Endothelial cell of umbilical vein (primary cell): ENCODE data around the gene CCDC106. TPM values are rescaled to one million over a fixed set of nuclear protein-coding genes. Genes with fewer than 3 reads are reported as not detected.

Experiments used
- BruUV-seq: library from RNA; stranded (reverse); fragments of 400-500 nt; replicated peaks from 2 replicates; lab custom pipeline; 2021; lab: Mats Ljungman, UMichigan
- CTCF ChIA-PET: fragments of 300-600, 350-600 bp; sonication (Branson Sonifier 250); formaldehyde crosslinking; loops from one replicate; lab custom pipeline; 2021; ENCODE audit warnings: antibody characterized with exemption, inconsistent platforms; lab: Charles Lee
- POLR2A ChIA-PET: fragments of 300-600, 350-600 bp; sonication (Branson Sonifier 250); formaldehyde crosslinking; loops from one replicate; lab custom pipeline; 2021; ENCODE audit warnings: antibody characterized with exemption, inconsistent platforms; lab: Charles Lee
- DNase-seq: peaks from one replicate; pipeline ENCODE4 v3.0.0-alpha.2; 2011; ENCODE audit warnings: low read depth, low spot score
- FAIRE-seq: peaks from 2 replicates; lab custom pipeline; 2011; peaks lifted over from hg19 to GRCh38; lab: Jason Lieb, UNC
- H2AFZ ChIP-seq: 2 replicates; pipeline ENCODE4 v1.6.0; 2012; ENCODE audit warnings: low read depth, low read length, control low read depth, inconsistent platforms
- H3K27ac ChIP-seq: 2 replicates; pipeline ENCODE4 v1.5.1; 2011; ENCODE audit warnings: low read depth, mild to moderate bottlenecking, control low read depth, low read length, moderate library complexity; ENCODE audit not compliant: insufficient read depth
- H3K27me3 ChIP-seq, 2 experiments: 2 replicates each; pipeline versions ENCODE4 v1.6.0 to v1.6.1; 2011; ENCODE audit warnings: low read length in 2 of 2, mixed read lengths in 1 of 2; ENCODE audit not compliant: control insufficient read depth in 2 of 2, insufficient read depth in 2 of 2
- H3K36me3 ChIP-seq, 2 experiments: 2 replicates in 1 of 2; 3 replicates in 1 of 2; pipeline ENCODE4 v1.5.1; 2011; ENCODE audit warnings: low read length in 2 of 2, mild to moderate bottlenecking in 1 of 2, moderate library complexity in 1 of 2; ENCODE audit not compliant: control insufficient read depth in 2 of 2, insufficient read depth in 2 of 2; ENCODE audit errors: extremely low read depth in 1 of 2
- H3K4me1 ChIP-seq: 3 replicates; pipeline ENCODE4 v1.5.1; 2011; ENCODE audit warnings: mild to moderate bottlenecking, low read length; ENCODE audit not compliant: control insufficient read depth, insufficient read depth; ENCODE audit errors: extremely low read depth
- H3K4me2 ChIP-seq: 2 replicates; pipeline ENCODE4 v1.6.1; 2011; ENCODE audit warnings: low read length, control low read depth, mixed read lengths; ENCODE audit not compliant: insufficient read depth
- H3K4me3 ChIP-seq, 3 experiments: fragments of 200-600 bp in 1 of 3; sonication (generic), shearing (Covaris generic) in 1 of 3; replicated peaks in 1 of 3; 2 replicates each; pipeline ENCODE4 v1.5.1; 2011 to 2016; ENCODE audit warnings: control low read depth in 3 of 3, low read length in 3 of 3, mild to moderate bottlenecking in 2 of 3, inconsistent platforms in 1 of 3, low read depth in 1 of 3, moderate library complexity in 1 of 3; ENCODE audit not compliant: insufficient read depth in 1 of 3
- H3K79me2 ChIP-seq: 2 replicates; pipeline ENCODE4 v1.6.0; 2012; ENCODE audit warnings: low read length, inconsistent platforms; ENCODE audit not compliant: control insufficient read depth, insufficient read depth
- H3K9ac ChIP-seq: replicated peaks from 2 replicates; pipeline ENCODE3; 2011; ENCODE audit warnings: low read length, control low read depth; ENCODE audit not compliant: insufficient read depth; ENCODE audit errors: extremely low read depth
- H3K9me1 ChIP-seq: replicated peaks from 3 replicates; pipeline ENCODE4 v1.6.0; 2011; ENCODE audit warnings: mild to moderate bottlenecking, low read length; ENCODE audit not compliant: control insufficient read depth, insufficient read depth; ENCODE audit errors: extremely low read depth
- H3K9me3 ChIP-seq: replicated peaks from 2 replicates; pipeline ENCODE4 v1.5.1; 2012; ENCODE audit warnings: low read length, inconsistent platforms; ENCODE audit not compliant: control insufficient read depth, insufficient read depth
- H4K20me1 ChIP-seq: replicated peaks from 2 replicates; pipeline ENCODE3; 2011; ENCODE audit warnings: mild to moderate bottlenecking, low read length; ENCODE audit not compliant: control insufficient read depth, insufficient read depth; ENCODE audit errors: extremely low read depth
- EZH2 ChIP-seq: IDR thresholded peaks from 2 replicates; pipeline ENCODE4 v1.6.1; 2012; ENCODE audit warnings: borderline replicate concordance, low read depth, mild to moderate bottlenecking, moderate library complexity, low read length, inconsistent platforms; ENCODE audit not compliant: severe bottlenecking
- FOS ChIP-seq: IDR thresholded peaks from 2 replicates; pipeline ENCODE4 v1.6.1; 2011; ENCODE audit warnings: mild to moderate bottlenecking, low read length, moderate library complexity, borderline replicate concordance; ENCODE audit not compliant: insufficient read depth
- GATA2 ChIP-seq: IDR thresholded peaks from 2 replicates; pipeline ENCODE4 v1.7.0; 2011; ENCODE audit warnings: low read depth, mild to moderate bottlenecking, moderate library complexity, mixed read lengths, low read length; ENCODE audit not compliant: insufficient read length, insufficient read depth
- JUN ChIP-seq: IDR thresholded peaks from 2 replicates; pipeline ENCODE4 v1.6.1; 2011; ENCODE audit warnings: borderline replicate concordance, low read depth; ENCODE audit not compliant: insufficient read length, insufficient read depth
- dilution Hi-C: fragments of 300-500 bp; cut with MboI; formaldehyde crosslinking; loops from one replicate; pipeline ENCODE4 v1.15.0; 2019; ENCODE audit warnings: low sequenced_read_pairs; ENCODE audit not compliant: extremely low pct_ligation_motif_present
- intact Hi-C: fragments of 100-400 bp; cut with micrococcal nuclease; formaldehyde crosslinking; loops from one replicate; pipeline ENCODE4 v1.10.0; 2022
- polyA plus RNA-seq, 4 experiments: library from polyadenylated mRNA; depleted of rRNA in 3 of 4; stranded (reverse) in 3 of 4; unstranded in 1 of 4; fragments of >200 nt; gene quantifications; 2 replicates each; pipeline versions ENCODE4 v1.2.1 to v1.2.3, GENCODE V29; 2011 to 2012; ENCODE audit warnings: missing spikeins in 1 of 4
- total RNA-seq: library from RNA; stranded (reverse); gene quantifications from 2 replicates; pipeline ENCODE4 v1.2.3, GENCODE V29; 2021
- TF ChIP-seq, protein P1 (sequence below), 2 donors: IDR thresholded peaks; 1 replicate in 1 of 2; 2 replicates in 1 of 2; pipeline ENCODE4 v1.5.1; 2011; ENCODE audit warnings: low read length in 2 of 2, mild to moderate bottlenecking in 2 of 2, moderate library complexity in 2 of 2, control low read depth in 1 of 2, inconsistent platforms in 1 of 2, low read depth in 1 of 2; ENCODE audit not compliant: insufficient read depth in 1 of 2; ENCODE audit errors: extremely low read depth in 1 of 2

Gene CCDC106
- total and polyA plus RNA-seq, 2 donors (not counting 3 experiments of a cell fraction or from before 2014, with no cell fraction given) = 11.8 to 12.0 TPM

DNA sequence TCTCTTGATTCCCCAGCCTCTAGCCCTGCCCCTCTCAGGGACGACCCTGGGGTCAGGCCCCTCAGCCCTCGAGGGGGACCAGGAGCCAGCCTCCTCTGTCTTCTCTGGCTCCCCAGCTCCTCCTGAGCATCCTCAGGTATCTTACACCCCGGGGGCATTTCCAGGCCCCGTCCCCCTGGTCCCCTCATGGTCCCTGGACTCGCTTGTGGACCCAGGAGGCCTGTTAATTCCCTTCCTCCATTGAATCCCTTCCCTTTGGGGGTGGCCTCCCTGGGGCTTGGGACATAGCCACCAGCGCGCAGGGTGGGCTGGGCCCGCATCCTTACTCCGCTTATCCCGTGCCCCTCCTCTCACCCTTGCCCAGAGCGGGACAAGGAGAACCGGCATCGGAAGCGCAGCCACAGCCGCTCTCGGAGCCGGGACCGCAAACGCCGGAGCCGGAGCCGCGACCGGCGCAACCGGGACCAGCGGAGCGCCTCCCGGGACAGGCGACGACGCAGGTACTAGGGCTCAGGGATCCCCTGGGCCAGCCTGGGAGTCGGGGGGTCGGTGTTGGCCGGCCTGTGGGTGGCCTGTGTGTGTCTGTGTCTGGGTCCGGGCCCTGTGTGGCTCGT lies 10.9 kb downstream of the CCDC106 start:
- FAIRE-seq (no peak), DNase-seq (no peak)
- POLR2A ChIA-PET = no interaction called here
- no TSS peak for BruUV-seq
- Histone ChIP-seq H3K9ac (no peak overlapping the region), H2AFZ (no peak overlapping the region), H3K79me2 (peaks cover 88% of the 10 kb centered on the region), H3K9me3 (no peaks in the 10 kb centered on the region), H3K4me2 (no peak overlapping the region), H3K27ac (no peak overlapping the region), H3K9me1 (no peaks in the 10 kb centered on the region), H3K4me1 (peaks cover 25% of the 10 kb centered on the region), H3K4me3 (no peak overlapping the region), H4K20me1 (peaks cover 12% of the 10 kb centered on the region), H3K27me3 (no peaks in the 10 kb centered on the region), H3K36me3 (peaks cover 11 to 42% of the 10 kb centered on the region in 2 experiments)
- TF ChIP-seq FOS = no peak
- TF ChIP-seq, protein P1, sequence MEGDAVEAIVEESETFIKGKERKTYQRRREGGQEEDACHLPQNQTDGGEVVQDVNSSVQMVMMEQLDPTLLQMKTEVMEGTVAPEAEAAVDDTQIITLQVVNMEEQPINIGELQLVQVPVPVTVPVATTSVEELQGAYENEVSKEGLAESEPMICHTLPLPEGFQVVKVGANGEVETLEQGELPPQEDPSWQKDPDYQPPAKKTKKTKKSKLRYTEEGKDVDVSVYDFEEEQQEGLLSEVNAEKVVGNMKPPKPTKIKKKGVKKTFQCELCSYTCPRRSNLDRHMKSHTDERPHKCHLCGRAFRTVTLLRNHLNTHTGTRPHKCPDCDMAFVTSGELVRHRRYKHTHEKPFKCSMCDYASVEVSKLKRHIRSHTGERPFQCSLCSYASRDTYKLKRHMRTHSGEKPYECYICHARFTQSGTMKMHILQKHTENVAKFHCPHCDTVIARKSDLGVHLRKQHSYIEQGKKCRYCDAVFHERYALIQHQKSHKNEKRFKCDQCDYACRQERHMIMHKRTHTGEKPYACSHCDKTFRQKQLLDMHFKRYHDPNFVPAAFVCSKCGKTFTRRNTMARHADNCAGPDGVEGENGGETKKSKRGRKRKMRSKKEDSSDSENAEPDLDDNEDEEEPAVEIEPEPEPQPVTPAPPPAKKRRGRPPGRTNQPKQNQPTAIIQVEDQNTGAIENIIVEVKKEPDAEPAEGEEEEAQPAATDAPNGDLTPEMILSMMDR (IDR thresholded peaks at IDR 0.05; ENCODE audit: extremely low read depth in 1 of 2, insufficient read depth in 1 of 2, low read depth in 1 of 2, low read length in 2 of 2) = no peak
- no peak for TF ChIP-seq JUN
- no peak for TF ChIP-seq EZH2
- no peak for TF ChIP-seq GATA2
- dilution Hi-C loops = no loop called here
- intact Hi-C loops = loop anchor here (10.0 kb wide), 3 partner anchors 324 to 1194 kb away; partner anchors contain the start of genes KMT5C, LENG9 and ZNF787
- CTCF ChIA-PET = interaction anchor here (2.2 kb wide), 1 partner anchor 13 kb away, joined by 22 read pairs; no protein-coding TSS in a partner anchor
